Measurements from ENCODE around the gene INPP5D. TPM values are rescaled to one million over a fixed set of nuclear protein-coding genes. Genes with fewer than 3 reads are reported as not detected.

The INPP5D gene
- total RNA-seq, 1 experiment from 2014 or later: 17.2 TPM

DNA sequence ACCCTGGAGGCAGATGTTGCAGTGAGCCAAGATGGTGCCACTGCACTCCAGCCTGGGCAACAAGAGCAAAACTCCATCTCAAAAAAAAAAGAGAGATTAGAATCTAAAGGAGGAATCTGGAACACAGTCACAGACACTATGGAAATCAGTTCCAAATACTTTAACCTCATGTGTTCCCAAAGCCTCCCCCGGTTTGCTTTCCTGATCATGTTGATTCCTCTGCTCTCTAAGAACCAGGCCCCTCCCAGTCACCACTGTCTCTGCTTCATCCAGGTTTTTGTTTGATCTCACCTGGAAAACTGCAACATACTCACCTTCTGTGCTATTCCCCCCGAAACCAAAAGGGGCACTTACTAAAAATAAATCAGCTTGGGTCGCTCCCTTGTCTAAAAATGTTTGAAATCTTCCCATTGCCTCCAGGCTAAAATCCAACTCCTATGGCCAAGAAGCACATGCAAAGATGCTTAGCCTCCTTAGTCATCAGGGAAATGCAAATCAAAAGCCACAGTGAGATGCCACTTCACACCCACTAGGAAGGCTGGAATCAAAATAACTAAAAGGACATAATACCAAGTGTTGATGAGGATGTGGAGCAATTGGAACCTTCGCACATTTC, 33.8 kb upstream of the INPP5D start:
- peaks cover 9% of the 10 kb centered on the region for H3K4me1 Mint-ChIP-seq
- H3K9me3 Mint-ChIP-seq: peaks cover 3% of the 10 kb centered on the region; the same call in 1 of the 2 replicates
- no peak overlapping the region for H3K4me3 Mint-ChIP-seq
- no peak for ATAC-seq
- DNase-seq (ENCODE audit: low spot score): no peak
- H3K27me3 Mint-ChIP-seq (ENCODE audit: low read depth): no peaks in the 10 kb centered on the region
- no peaks in the 10 kb centered on the region for H3K36me3 Mint-ChIP-seq
- POLR2A ChIA-PET: no interaction called here
- CTCF ChIA-PET: no interaction called here
- peak overlapping the region; percentile 8; the same call in 1 of the 2 replicates for H3K27ac Mint-ChIP-seq
- TF ChIP-seq, protein P1, sequence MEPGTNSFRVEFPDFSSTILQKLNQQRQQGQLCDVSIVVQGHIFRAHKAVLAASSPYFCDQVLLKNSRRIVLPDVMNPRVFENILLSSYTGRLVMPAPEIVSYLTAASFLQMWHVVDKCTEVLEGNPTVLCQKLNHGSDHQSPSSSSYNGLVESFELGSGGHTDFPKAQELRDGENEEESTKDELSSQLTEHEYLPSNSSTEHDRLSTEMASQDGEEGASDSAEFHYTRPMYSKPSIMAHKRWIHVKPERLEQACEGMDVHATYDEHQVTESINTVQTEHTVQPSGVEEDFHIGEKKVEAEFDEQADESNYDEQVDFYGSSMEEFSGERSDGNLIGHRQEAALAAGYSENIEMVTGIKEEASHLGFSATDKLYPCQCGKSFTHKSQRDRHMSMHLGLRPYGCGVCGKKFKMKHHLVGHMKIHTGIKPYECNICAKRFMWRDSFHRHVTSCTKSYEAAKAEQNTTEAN (CRISPR knock-in tag; IDR thresholded peaks at IDR 0.05): no peak
- TF ChIP-seq, protein P2, sequence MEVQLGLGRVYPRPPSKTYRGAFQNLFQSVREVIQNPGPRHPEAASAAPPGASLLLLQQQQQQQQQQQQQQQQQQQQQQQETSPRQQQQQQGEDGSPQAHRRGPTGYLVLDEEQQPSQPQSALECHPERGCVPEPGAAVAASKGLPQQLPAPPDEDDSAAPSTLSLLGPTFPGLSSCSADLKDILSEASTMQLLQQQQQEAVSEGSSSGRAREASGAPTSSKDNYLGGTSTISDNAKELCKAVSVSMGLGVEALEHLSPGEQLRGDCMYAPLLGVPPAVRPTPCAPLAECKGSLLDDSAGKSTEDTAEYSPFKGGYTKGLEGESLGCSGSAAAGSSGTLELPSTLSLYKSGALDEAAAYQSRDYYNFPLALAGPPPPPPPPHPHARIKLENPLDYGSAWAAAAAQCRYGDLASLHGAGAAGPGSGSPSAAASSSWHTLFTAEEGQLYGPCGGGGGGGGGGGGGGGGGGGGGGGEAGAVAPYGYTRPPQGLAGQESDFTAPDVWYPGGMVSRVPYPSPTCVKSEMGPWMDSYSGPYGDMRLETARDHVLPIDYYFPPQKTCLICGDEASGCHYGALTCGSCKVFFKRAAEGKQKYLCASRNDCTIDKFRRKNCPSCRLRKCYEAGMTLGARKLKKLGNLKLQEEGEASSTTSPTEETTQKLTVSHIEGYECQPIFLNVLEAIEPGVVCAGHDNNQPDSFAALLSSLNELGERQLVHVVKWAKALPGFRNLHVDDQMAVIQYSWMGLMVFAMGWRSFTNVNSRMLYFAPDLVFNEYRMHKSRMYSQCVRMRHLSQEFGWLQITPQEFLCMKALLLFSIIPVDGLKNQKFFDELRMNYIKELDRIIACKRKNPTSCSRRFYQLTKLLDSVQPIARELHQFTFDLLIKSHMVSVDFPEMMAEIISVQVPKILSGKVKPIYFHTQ (CRISPR knock-in tag; IDR thresholded peaks at IDR 0.05): no peak
- TF ChIP-seq NR1H2 (CRISPR knock-in tag; IDR thresholded peaks at IDR 0.05): no peak
- no peak for TF ChIP-seq ZNF263 (CRISPR knock-in tag; IDR thresholded peaks at IDR 0.05; ENCODE audit: low read depth)
- TF ChIP-seq, protein P3, sequence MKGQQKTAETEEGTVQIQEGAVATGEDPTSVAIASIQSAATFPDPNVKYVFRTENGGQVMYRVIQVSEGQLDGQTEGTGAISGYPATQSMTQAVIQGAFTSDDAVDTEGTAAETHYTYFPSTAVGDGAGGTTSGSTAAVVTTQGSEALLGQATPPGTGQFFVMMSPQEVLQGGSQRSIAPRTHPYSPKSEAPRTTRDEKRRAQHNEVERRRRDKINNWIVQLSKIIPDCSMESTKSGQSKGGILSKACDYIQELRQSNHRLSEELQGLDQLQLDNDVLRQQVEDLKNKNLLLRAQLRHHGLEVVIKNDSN (CRISPR knock-in tag; IDR thresholded peaks at IDR 0.05): no peak
- TF ChIP-seq, protein P4, sequence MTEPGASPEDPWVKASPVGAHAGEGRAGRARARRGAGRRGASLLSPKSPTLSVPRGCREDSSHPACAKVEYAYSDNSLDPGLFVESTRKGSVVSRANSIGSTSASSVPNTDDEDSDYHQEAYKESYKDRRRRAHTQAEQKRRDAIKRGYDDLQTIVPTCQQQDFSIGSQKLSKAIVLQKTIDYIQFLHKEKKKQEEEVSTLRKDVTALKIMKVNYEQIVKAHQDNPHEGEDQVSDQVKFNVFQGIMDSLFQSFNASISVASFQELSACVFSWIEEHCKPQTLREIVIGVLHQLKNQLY (CRISPR knock-in tag; IDR thresholded peaks at IDR 0.05): no peak
- TF ChIP-seq ZNF121 (CRISPR knock-in tag; IDR thresholded peaks at IDR 0.05): no peak
- TF ChIP-seq ATF1 (CRISPR knock-in tag; IDR thresholded peaks at IDR 0.05): no peak
- TF ChIP-seq MXD4 (CRISPR knock-in tag; IDR thresholded peaks at IDR 0.05; ENCODE audit: borderline replicate concordance): no peak
- TF ChIP-seq, protein P5, sequence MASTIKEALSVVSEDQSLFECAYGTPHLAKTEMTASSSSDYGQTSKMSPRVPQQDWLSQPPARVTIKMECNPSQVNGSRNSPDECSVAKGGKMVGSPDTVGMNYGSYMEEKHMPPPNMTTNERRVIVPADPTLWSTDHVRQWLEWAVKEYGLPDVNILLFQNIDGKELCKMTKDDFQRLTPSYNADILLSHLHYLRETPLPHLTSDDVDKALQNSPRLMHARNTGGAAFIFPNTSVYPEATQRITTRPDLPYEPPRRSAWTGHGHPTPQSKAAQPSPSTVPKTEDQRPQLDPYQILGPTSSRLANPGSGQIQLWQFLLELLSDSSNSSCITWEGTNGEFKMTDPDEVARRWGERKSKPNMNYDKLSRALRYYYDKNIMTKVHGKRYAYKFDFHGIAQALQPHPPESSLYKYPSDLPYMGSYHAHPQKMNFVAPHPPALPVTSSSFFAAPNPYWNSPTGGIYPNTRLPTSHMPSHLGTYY (CRISPR knock-in tag; IDR thresholded peaks at IDR 0.05): no peak
- no peak for TF ChIP-seq ESRRA (CRISPR knock-in tag; IDR thresholded peaks at IDR 0.05; ENCODE audit: borderline replicate concordance)
- TF ChIP-seq SP1 (CRISPR knock-in tag; conservative IDR thresholded peaks at IDR 0.05): no peak
- no peak for TF ChIP-seq ZNF232 (CRISPR knock-in tag; IDR thresholded peaks at IDR 0.05)

DNA sequence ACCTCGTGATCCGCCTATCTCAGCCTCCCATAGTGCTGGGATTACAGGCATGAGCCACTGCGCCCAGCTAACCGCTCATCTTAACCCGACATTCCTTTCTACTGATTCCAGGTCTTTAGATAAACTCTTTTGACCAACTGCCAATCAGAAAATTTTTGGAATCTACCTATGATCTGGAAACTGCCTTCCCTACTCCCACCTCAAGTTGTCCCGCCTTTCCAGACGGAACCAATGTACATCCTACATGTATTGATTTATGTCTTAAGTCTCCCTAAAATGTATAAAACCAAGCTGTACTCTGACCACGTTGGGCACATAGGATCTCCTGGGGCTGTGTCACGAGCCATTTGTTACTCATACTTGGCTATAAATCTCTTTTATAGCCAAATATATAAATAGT, 30.8 kb upstream of the INPP5D start:
- H3K4me3 Mint-ChIP-seq: no peak overlapping the region
- H3K27ac Mint-ChIP-seq: no peak overlapping the region
- ChIA-PET CTCF (interaction anchor here (0.6 to 1.8 kb wide), 37 partner anchors 10 to 1622 kb away, joined by 3 to 23 read pairs (median 5); partner anchors contain the start of gene EFHD1), POLR2A (interaction anchor here (1.0 kb wide), 1 partner anchor 22 kb away, joined by 6 read pairs; no protein-coding TSS in a partner anchor)
- ATAC-seq (no peak), DNase-seq (ENCODE audit: low spot score) (no peak)
- no peaks in the 10 kb centered on the region for H3K27me3 Mint-ChIP-seq (ENCODE audit: low read depth)
- H3K36me3 Mint-ChIP-seq: no peaks in the 10 kb centered on the region
- peaks cover 15% of the 10 kb centered on the region for H3K4me1 Mint-ChIP-seq
- TF ChIP-seq ATF1 (CRISPR knock-in tag; IDR thresholded peaks at IDR 0.05) (no peak), ZNF232 (CRISPR knock-in tag; IDR thresholded peaks at IDR 0.05) (no peak), ZNF138 (CRISPR knock-in tag; conservative IDR thresholded peaks at IDR 0.05) (no peak), TEAD4 (CRISPR knock-in tag; IDR thresholded peaks at IDR 0.05) (no peak), ZNF263 (CRISPR knock-in tag; IDR thresholded peaks at IDR 0.05; ENCODE audit: low read depth) (no peak), IRF2 (CRISPR knock-in tag; IDR thresholded peaks at IDR 0.05; ENCODE audit: borderline replicate concordance, low read depth) (no peak)
- TF ChIP-seq, protein P6, sequence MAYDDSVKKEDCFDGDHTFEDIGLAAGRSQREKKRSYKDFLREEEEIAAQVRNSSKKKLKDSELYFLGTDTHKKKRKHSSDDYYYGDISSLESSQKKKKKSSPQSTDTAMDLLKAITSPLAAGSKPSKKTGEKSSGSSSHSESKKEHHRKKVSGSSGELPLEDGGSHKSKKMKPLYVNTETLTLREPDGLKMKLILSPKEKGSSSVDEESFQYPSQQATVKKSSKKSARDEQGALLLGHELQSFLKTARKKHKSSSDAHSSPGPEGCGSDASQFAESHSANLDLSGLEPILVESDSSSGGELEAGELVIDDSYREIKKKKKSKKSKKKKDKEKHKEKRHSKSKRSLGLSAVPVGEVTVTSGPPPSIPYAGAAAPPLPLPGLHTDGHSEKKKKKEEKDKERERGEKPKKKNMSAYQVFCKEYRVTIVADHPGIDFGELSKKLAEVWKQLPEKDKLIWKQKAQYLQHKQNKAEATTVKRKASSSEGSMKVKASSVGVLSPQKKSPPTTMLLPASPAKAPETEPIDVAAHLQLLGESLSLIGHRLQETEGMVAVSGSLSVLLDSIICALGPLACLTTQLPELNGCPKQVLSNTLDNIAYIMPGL (CRISPR knock-in tag; IDR thresholded peaks at IDR 0.05): no peak
- peaks cover 3% of the 10 kb centered on the region; the same call in 1 of the 2 replicates for H3K9me3 Mint-ChIP-seq

Data from WTC11 (cell line).